Keratinocyte (primary cell): Measurements from ENCODE around the gene ZEB1. TPM values are rescaled to one million over a fixed set of nuclear protein-coding genes. Genes with fewer than 3 reads are reported as not detected.

Source experiments
- DNase-seq: peaks from one replicate; pipeline ENCODE4 v3.0.0-alpha.2; 2011; ENCODE audit warnings: low read depth, missing footprints, low spot score
- FAIRE-seq: peaks from 2 replicates; lab custom pipeline; 2011; peaks lifted over from hg19 to GRCh38; lab: Jason Lieb, UNC
- H2AFZ ChIP-seq: 2 replicates; pipeline ENCODE4 v1.6.0; 2012; ENCODE audit warnings: low read length, control low read depth, inconsistent platforms; ENCODE audit not compliant: control insufficient read depth
- H3K27ac ChIP-seq: 2 replicates; pipeline ENCODE4 v1.5.1; 2011; ENCODE audit warnings: low read length; ENCODE audit not compliant: control insufficient read depth, insufficient read depth
- H3K27me3 ChIP-seq: 3 replicates; pipeline ENCODE4 v1.6.0; 2011; ENCODE audit warnings: low read length; ENCODE audit not compliant: control insufficient read depth, insufficient read depth; ENCODE audit errors: extremely low read depth
- H3K36me3 ChIP-seq, 2 experiments: 2 replicates in 1 of 2; 3 replicates in 1 of 2; pipeline ENCODE4 v1.5.1; 2011; ENCODE audit warnings: low read length in 2 of 2, mild to moderate bottlenecking in 1 of 2; ENCODE audit not compliant: control insufficient read depth in 2 of 2, insufficient read depth in 2 of 2; ENCODE audit errors: extremely low read depth in 1 of 2
- H3K4me1 ChIP-seq: 3 replicates; pipeline ENCODE4 v1.5.1; 2011; ENCODE audit warnings: low read length; ENCODE audit not compliant: control insufficient read depth, insufficient read depth; ENCODE audit errors: extremely low read depth
- H3K4me2 ChIP-seq: 3 replicates; pipeline ENCODE4 v1.6.0; 2011; ENCODE audit warnings: low read depth, low read length; ENCODE audit not compliant: control insufficient read depth, insufficient read depth; ENCODE audit errors: extremely low read depth
- H3K4me3 ChIP-seq, 3 experiments: fragments of 200-600 bp in 1 of 3; sonication (generic) in 1 of 3; 2 replicates in 2 of 3; 3 replicates in 1 of 3; pipeline ENCODE4 v1.5.1; 2011 to 2016; ENCODE audit warnings: low read length in 3 of 3, mild to moderate bottlenecking in 3 of 3, control low read depth in 2 of 3, inconsistent platforms in 1 of 3, low read depth in 1 of 3, mixed read lengths in 1 of 3, mixed run types in 1 of 3, moderate library complexity in 1 of 3; ENCODE audit not compliant: control insufficient read depth in 2 of 3, insufficient read depth in 2 of 3; ENCODE audit errors: extremely low read depth in 1 of 3
- H3K79me2 ChIP-seq: 2 replicates; pipeline ENCODE4 v1.6.0; 2012; ENCODE audit warnings: low read length; ENCODE audit not compliant: control insufficient read depth, insufficient read depth
- H3K9ac ChIP-seq: 3 replicates; pipeline ENCODE4 v1.6.0; 2011; ENCODE audit warnings: low read length; ENCODE audit not compliant: control insufficient read depth, insufficient read depth; ENCODE audit errors: extremely low read depth
- H3K9me1 ChIP-seq: 3 replicates; pipeline ENCODE4 v1.6.0; 2011; ENCODE audit warnings: low read length; ENCODE audit not compliant: control insufficient read depth, insufficient read depth; ENCODE audit errors: extremely low read depth
- H3K9me3 ChIP-seq: 2 replicates; pipeline ENCODE4 v1.5.1; 2012; ENCODE audit warnings: low read depth, low read length; ENCODE audit not compliant: control insufficient read depth
- H4K20me1 ChIP-seq: 3 replicates; pipeline ENCODE4 v1.6.0; 2011; ENCODE audit warnings: low read length; ENCODE audit not compliant: control insufficient read depth, insufficient read depth; ENCODE audit errors: extremely low read depth
- CTCF ChIP-seq, 3 experiments: IDR thresholded peaks in 1 of 3; conservative IDR thresholded peaks in 1 of 3; optimal IDR thresholded peaks in 1 of 3; 2 replicates in 2 of 3; 3 replicates in 1 of 3; pipeline versions ENCODE3 to v1.5.1; 2011; ENCODE audit warnings: low read length in 3 of 3, mild to moderate bottlenecking in 3 of 3, moderate library complexity in 2 of 3, control low read depth in 1 of 3, inconsistent platforms in 1 of 3; ENCODE audit not compliant: insufficient read depth in 2 of 3; ENCODE audit errors: extremely low read depth in 1 of 3
- EZH2 ChIP-seq: IDR thresholded peaks from one replicate; pipeline ENCODE4 v1.6.1; 2012; ENCODE audit warnings: inconsistent platforms, mild to moderate bottlenecking, low read length, moderate library complexity
- dilution Hi-C: fragments of 300-500 bp; cut with MboI; formaldehyde crosslinking; loops from one replicate; pipeline ENCODE4 v1.7.0; 2020; ENCODE audit warnings: low sequenced_read_pairs; ENCODE audit not compliant: extremely low pct_ligation_motif_present
- polyA plus RNA-seq, 5 experiments: library from polyadenylated mRNA; depleted of rRNA in 3 of 5; stranded (reverse) in 3 of 5; stranded (forward) in 1 of 5; unstranded in 1 of 5; fragments of >200 nt; gene quantifications; 1 replicate in 1 of 5; 2 replicates in 3 of 5; 3 replicates in 1 of 5; pipeline versions ENCODE4 v1.2.1 to v1.2.3, GENCODE V29; 2011 to 2012; ENCODE audit warnings: missing spikeins in 2 of 5, low read depth in 1 of 5, low replicate concordance in 1 of 5

ZEB1 gene
- polyA plus RNA-seq, 1 donor (not counting 4 experiments of a cell fraction or from before 2014, with no cell fraction given), result 0.96 TPM

GRCh38 chr10:31431021-31431420 is 112.0 kb downstream of the ZEB1 start:
- dilution Hi-C loops, result no loop called here

GRCh38 chr10:31437959-31438358 is 118.9 kb downstream of the ZEB1 start:
- H3K4me1 ChIP-seq, result no peaks in the 10 kb centered on the region
- no peaks in the 10 kb centered on the region for H3K79me2 ChIP-seq
- no peaks in the 10 kb centered on the region for H4K20me1 ChIP-seq
- TF ChIP-seq CTCF (optimal IDR thresholded peaks at IDR 0.05 in 1 of 3, IDR thresholded peaks at IDR 0.05 in 1 of 3, conservative IDR thresholded peaks at IDR 0.05 in 1 of 3; ENCODE audit: extremely low read depth in 1 of 3, insufficient read depth in 2 of 3, low read length in 3 of 3), result no peak
- no peak for TF ChIP-seq EZH2
- DNase-seq, result no peak
- H3K27me3 ChIP-seq, result no peaks in the 10 kb centered on the region
- H3K27ac ChIP-seq, result no peak overlapping the region
- FAIRE-seq, result no peak
- H3K4me3 ChIP-seq, result no peak overlapping the region
- no peaks in the 10 kb centered on the region for H3K9me3 ChIP-seq
- no peaks in the 10 kb centered on the region for H3K36me3 ChIP-seq
- dilution Hi-C loops, result no loop called here
- no peak overlapping the region for H3K9ac ChIP-seq
- H3K4me2 ChIP-seq, result no peak overlapping the region
- no peaks in the 10 kb centered on the region for H3K9me1 ChIP-seq
- no peak overlapping the region for H2AFZ ChIP-seq

More at GRCh38 chr10:31431021-31431420, 112.0 kb downstream of the ZEB1 start:
- Histone ChIP-seq H3K4me2 (no peak overlapping the region), H3K9ac (no peak overlapping the region), H3K9me1 (no peaks in the 10 kb centered on the region), H3K4me1 (peaks cover 7% of the 10 kb centered on the region), H3K4me3 (no peak overlapping the region), H3K27ac (no peak overlapping the region), H4K20me1 (no peaks in the 10 kb centered on the region), H3K79me2 (no peaks in the 10 kb centered on the region), H3K9me3 (no peaks in the 10 kb centered on the region), H3K36me3 (no peaks in the 10 kb centered on the region), H3K27me3 (no peaks in the 10 kb centered on the region), H2AFZ (no peak overlapping the region)
- DNase-seq (no peak), FAIRE-seq (no peak)
- no peak for TF ChIP-seq CTCF (optimal IDR thresholded peaks at IDR 0.05 in 1 of 3, IDR thresholded peaks at IDR 0.05 in 1 of 3, conservative IDR thresholded peaks at IDR 0.05 in 1 of 3; ENCODE audit: extremely low read depth in 1 of 3, insufficient read depth in 2 of 3, low read length in 3 of 3)
